Smooth muscle cell (in vitro differentiated cells): ENCODE data around the gene MTF2. TPM values are rescaled to one million over a fixed set of nuclear protein-coding genes. Genes with fewer than 3 reads are reported as not detected.
"Not testable (repeated sequence)": the region's sequence is repeated elsewhere in the genome, so short reads cannot be mapped to it uniquely, and the experiment has no call there.

ENCODE experiments used
- DNase-seq: peaks from one replicate; lab custom pipeline; 2025; ENCODE audit not compliant: unreplicated experiment; lab: John Stamatoyannopoulos, UW
- H2AFZ ChIP-seq: fragments of 200-600 bp; sonication (generic); 2 replicates; pipeline ENCODE4 v1.6.0; 2016; ENCODE audit warnings: antibody characterized with exemption, low read depth, mild to moderate bottlenecking
- H3F3A ChIP-seq: fragments of 200-600 bp; sonication (generic); 2 replicates; pipeline ENCODE4 v1.6.0; 2017; ENCODE audit warnings: antibody characterized with exemption, low read depth
- H3K27ac ChIP-seq: fragments of 200-600 bp; sonication (generic); 2 replicates; pipeline ENCODE4 v1.5.1; 2016; ENCODE audit warnings: low read depth, mild to moderate bottlenecking
- H3K27me3 ChIP-seq: fragments of 200-600 bp; sonication (generic); 2 replicates; pipeline ENCODE4 v1.6.1; 2016; ENCODE audit warnings: low read depth, mild to moderate bottlenecking
- H3K36me3 ChIP-seq: fragments of 200-600 bp; sonication (generic); 2 replicates; pipeline ENCODE4 v1.5.1; 2016; ENCODE audit warnings: low read depth
- H3K4me1 ChIP-seq: fragments of 200-600 bp; sonication (generic); 2 replicates; pipeline ENCODE4 v1.5.1; 2016; ENCODE audit warnings: low read depth
- H3K4me2 ChIP-seq: fragments of 200-600 bp; sonication (generic); 2 replicates; pipeline ENCODE4 v1.6.0; 2016; ENCODE audit warnings: mild to moderate bottlenecking
- H3K4me3 ChIP-seq: fragments of 200-600 bp; sonication (generic); 2 replicates; pipeline ENCODE4 v1.5.1; 2016; ENCODE audit warnings: mild to moderate bottlenecking
- H3K79me2 ChIP-seq: fragments of 200-600 bp; sonication (generic); 2 replicates; pipeline ENCODE4 v1.6.0; 2016; ENCODE audit warnings: low read depth, mild to moderate bottlenecking
- H3K9ac ChIP-seq: fragments of 200-600 bp; sonication (generic); 2 replicates; pipeline ENCODE4 v1.6.0; 2016; ENCODE audit warnings: low read depth
- H3K9me3 ChIP-seq: fragments of 200-600 bp; sonication (generic); replicated peaks from 2 replicates; pipeline ENCODE4 v1.5.1; 2016; ENCODE audit warnings: low read depth
- H4K20me1 ChIP-seq: fragments of 200-600 bp; sonication (generic); 2 replicates; pipeline ENCODE4 v1.6.0; 2016; ENCODE audit warnings: low read depth
- CTCF ChIP-seq: fragments of 200-600 bp; sonication (generic); IDR thresholded peaks from 2 replicates; pipeline ENCODE4 v1.5.1; 2017; ENCODE audit warnings: borderline replicate concordance, mild to moderate bottlenecking, antibody characterized with exemption; ENCODE audit not compliant: insufficient read depth, poor library complexity, severe bottlenecking
- WGBS: methylation state at CpG from one replicate; pipeline ENCODE4 v1.1.7; 2016; ENCODE audit warnings: low lambda C conversion rate; 5-methylcytosine and 5-hydroxymethylcytosine counted together
- polyA plus RNA-seq: library from polyadenylated mRNA; unstranded; fragments of >200 nt; fragmentation: Nextera tagmentation; extraction: Ambion mirVana; gene quantifications from 2 replicates; pipeline ENCODE4 v1.2.1, GENCODE V29; 2016
- total RNA-seq: library from RNA; depleted of rRNA; stranded (reverse); fragments of >200 nt; gene quantifications from 2 replicates; pipeline ENCODE4 v1.2.3, GENCODE V29; 2014

Gene MTF2
- total RNA-seq, result 41.2 and 41.7 TPM in 2 replicates
- 43.1 and 54.1 TPM in 2 replicates for polyA plus RNA-seq

GRCh38 chr1:93078986-93079654 lies at the start of gene MTF2:
MTF2 (plus strand) TSS chr1:93079283; CDS start chr1:93079527, 244 bp downstream.
- Histone ChIP-seq H3K27me3 (no peaks in the 10 kb centered on the region), H3K27ac (peak within 1 kb of the TSS; percentile 93), H3K79me2 (peaks cover 50% of the 10 kb centered on the region), H4K20me1 (peaks cover 37% of the 10 kb centered on the region), H3K4me3 (peak within 1 kb of the TSS; percentile 99), H3K4me1 (peaks cover 22% of the 10 kb centered on the region), H3F3A (peaks cover 10% of the 10 kb centered on the region), H3K36me3 (peaks cover 9% of the 10 kb centered on the region), H3K4me2 (peak within 1 kb of the TSS; percentile 86), H3K9me3 (no peaks in the 10 kb centered on the region), H2AFZ (peak within 1 kb of the TSS; percentile 99), H3K9ac (peak within 1 kb of the TSS; percentile 96)
- no peak for TF ChIP-seq CTCF
- DNase-seq, result peak; percentile 75
- under 1% methylated on average over 49 of the region's 49 CpGs for WGBS

DNA sequence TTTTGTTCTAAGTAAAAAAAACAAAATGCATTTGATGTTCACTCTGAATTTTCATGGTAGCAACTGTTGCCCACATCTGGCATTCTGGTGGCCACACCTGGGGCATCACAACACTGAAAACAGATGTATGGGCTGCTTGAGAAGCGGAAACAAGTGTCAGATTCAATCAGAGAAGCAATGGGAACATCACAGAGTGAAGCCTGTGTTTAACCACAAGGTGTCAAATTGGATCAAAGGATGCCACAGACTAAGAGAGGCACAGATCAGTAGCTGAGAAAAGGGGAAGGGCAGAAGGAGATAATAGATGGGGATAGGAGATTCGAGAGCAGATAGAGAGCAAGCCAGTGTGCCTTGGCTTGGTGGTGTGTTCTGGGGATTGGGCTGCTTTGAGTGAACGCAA lies 49.8 kb upstream of the MTF2 start:
- Histone ChIP-seq H3K4me2 (no peak overlapping the region), H3F3A (no peaks in the 10 kb centered on the region), H3K79me2 (no peaks in the 10 kb centered on the region), H3K27me3 (peaks cover 5% of the 10 kb centered on the region), H3K36me3 (no peaks in the 10 kb centered on the region), H3K9me3 (no peaks in the 10 kb centered on the region), H3K4me1 (no peaks in the 10 kb centered on the region), H3K9ac (no peak overlapping the region), H2AFZ (no peak overlapping the region), H4K20me1 (no peaks in the 10 kb centered on the region), H3K4me3 (no peak overlapping the region), H3K27ac (no peak overlapping the region)
- DNase-seq, result no peak
- TF ChIP-seq CTCF, result no peak
- 81% methylated on average over 3 of the region's 3 CpGs for WGBS

- DNase-seq, H4K20me1 ChIP-seq, H3K9me3 ChIP-seq, H3K4me1 ChIP-seq, H3K9ac ChIP-seq, H3F3A ChIP-seq, H3K4me3 ChIP-seq, H2AFZ ChIP-seq, H3K4me2 ChIP-seq, H3K27me3 ChIP-seq, H3K27ac ChIP-seq, H3K36me3 ChIP-seq, H3K79me2 ChIP-seq: not testable (repeated sequence)
- WGBS, result 82% methylated on average over 4 of the region's 4 CpGs
Observed at GRCh38 chr1:93030191-93030590, 48.9 kb upstream of the MTF2 start.

DNA sequence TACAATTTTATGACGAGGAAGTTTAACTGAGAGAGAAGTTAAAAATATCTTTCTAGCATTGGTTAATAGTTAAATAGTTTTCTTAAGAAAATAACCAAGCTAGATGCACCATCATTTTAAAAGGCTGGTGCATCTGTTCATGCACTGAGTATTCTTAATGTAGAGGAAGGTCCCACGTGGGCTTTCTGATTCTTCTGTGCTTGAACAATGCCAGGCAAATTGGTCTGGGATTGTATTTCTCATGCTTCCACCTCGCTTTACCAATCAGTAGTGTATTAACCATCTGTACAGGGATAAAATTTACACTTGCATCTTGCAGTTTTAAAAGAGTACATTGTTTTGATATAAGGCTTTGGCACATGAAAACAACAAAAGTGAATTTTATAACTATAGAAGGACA lies 47.4 kb upstream of the MTF2 start:
- Histone ChIP-seq H3K4me1 (no peaks in the 10 kb centered on the region), H4K20me1 (no peaks in the 10 kb centered on the region), H3F3A (no peaks in the 10 kb centered on the region), H3K27ac (no peak overlapping the region), H3K79me2 (no peaks in the 10 kb centered on the region), H3K9ac (no peak overlapping the region), H3K4me2 (no peak overlapping the region), H3K4me3 (no peak overlapping the region), H2AFZ (no peak overlapping the region), H3K36me3 (no peaks in the 10 kb centered on the region), H3K9me3 (no peaks in the 10 kb centered on the region), H3K27me3 (peaks cover 5% of the 10 kb centered on the region)
- no peak for DNase-seq
- WGBS, result 83% methylated on average over 3 of the region's 3 CpGs
- no peak for TF ChIP-seq CTCF
